GM21423 (cell line): ENCODE results near the gene PRDM5.

Experiments
- ATAC-seq: cut with Tn5 transposase; IDR thresholded peaks from one replicate; pipeline ENCODE4 v1.9.1; 2021; ENCODE audit warnings: mild to moderate bottlenecking, moderate library complexity; ENCODE audit not compliant: unreplicated experiment

PRDM5 gene

DNA sequence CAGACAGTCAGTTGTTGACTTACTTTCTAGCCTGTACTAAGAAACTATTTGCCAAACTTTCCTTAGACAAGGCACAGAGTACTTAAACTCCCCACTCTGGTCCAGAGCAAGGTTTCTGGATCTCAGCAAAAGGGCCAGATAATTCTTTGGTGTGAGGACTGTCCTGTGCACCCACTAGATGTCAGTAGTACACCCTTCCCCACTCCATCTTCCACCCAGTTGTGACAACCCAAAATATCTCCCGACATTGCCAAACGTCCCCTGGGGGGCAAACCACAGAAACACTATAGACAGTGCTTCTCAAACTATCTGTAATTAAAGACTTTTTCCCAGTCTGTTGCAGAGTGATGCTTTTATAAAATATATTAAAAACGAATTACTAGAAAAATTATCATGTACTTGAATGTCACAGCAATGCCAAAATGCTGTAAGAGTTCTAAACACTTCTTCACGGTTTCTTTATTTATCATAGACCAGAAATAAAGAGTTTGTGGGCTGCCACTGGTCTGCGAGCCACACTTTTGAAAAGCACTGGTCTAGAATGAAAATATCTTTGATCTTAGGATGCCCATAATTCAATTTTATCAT lies 203.5 kb downstream of the PRDM5 start:
- ATAC-seq: peak; percentile 76

DNA sequence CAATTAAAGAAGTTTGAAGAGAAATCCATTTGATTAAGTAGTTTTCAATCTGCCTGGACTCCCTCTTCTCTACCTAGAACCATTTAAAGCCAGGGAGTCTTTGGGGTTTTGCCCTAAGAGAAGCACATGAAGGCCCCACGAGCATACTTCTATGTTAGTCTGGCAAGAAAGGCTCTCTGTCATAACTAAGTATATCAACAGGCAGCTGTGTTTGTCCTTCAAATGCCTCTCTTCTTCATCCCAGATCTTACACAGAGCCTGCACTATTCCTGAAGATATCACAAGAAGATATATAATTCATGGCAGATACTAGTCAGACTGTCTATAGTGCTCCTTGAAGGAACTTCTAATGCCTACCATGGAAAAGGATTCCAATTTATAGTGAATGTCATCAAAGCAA lies 206.2 kb downstream of the PRDM5 start:
- ATAC-seq: no peak

DNA sequence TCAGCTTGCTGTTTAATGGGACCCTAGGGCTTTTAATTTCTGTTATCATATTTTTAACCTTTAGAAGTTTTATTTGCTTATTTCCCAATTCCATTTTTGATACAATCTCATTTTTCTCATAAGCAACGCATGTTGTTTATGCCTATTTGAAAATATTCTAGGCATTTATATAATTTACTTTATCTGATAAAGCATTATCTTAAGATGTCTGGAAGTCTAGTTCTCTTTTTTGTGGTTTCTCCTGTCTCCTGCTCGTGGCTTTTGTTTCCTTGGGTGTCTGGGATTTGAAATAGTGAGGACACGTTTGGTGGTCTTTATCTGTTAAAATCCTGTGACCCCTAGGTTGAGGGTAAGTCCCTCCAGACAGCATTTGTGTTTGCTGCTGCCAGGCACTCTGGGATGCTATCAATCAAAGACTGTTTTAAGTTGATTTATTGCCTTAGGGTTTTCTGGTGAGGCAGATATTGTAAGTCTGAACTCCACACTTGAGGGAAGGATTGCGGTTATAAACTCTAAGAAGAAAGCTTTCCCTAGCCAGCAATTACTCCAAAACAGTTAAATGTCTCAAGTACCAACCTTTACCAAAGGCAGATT lies 208.0 kb downstream of the PRDM5 start:
- no peak for ATAC-seq

DNA sequence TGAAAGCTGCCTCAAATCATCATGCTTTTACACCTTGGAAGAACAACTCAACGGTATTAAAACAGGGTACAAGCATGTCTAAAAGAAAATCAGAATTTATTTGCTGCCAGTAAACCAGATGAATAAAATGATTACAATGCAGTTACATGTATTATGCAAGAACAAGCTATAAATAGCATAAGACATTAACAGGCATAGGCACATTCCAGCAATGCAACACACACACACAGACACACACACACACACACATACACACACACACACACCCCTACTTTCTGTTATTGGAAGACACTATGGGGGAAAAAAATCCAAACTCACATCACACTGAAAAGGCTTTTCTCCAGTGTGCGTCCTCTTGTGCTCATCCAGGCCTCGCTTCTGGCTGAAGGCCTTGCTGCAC lies 212.5 kb downstream of the PRDM5 start:
- ATAC-seq: no peak

DNA sequence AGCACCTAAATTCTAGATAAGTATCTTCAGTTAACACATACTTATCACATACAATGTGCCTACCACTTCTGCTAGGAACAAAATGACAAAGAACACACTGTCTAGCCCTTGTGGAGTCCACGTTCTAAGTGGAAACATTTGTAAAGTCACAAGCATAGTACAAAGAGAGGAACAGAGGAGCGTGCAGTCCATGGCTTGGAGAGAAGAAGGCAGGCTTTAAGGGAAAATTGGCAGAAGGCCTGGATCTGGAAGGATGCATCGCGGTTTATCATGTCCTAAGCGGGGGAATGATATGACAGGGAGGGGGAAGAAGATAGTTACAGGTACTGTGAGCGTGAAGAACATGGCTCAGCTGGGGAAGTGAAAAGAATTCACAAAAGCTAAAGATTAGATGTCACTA lies 218.0 kb downstream of the PRDM5 start:
- no peak for ATAC-seq

DNA sequence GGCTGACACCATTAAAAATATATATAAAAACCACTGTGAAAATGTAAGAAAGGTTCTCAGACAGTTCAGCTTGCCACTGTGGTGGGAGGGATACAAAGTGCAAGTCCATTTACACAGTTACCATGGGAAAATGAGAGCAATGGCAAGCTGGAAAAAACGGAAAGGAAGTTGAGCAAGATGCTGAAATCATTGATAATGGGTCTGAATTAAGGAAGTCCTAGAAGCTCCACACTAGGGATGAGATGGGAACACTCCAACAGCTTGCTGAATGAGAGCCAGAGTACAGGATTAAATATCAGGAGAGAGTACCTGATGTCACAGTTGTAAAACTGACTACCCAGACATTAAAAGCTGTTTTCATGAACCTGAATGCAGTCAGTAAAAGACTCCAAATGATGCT lies 218.6 kb downstream of the PRDM5 start:
- no peak for ATAC-seq

DNA sequence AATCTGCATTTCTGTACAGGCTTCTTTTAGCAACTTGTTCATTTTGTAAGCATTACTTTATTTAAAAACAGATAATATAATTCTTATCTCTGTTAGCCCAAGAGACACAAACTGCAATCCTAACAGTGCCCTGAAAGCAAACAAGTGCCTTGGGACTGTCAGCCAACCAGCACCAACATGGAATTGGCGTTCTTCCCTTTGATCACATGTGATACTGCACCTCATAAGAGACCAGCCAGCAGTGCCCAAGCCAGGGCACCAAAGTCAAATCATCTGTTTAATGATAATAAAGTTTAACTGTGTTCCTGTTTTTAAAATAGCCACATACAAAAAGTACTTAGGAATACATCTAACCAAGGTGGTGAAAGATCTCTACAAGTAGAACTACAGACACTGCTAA lies 223.2 kb downstream of the PRDM5 start:
- no peak for ATAC-seq

DNA sequence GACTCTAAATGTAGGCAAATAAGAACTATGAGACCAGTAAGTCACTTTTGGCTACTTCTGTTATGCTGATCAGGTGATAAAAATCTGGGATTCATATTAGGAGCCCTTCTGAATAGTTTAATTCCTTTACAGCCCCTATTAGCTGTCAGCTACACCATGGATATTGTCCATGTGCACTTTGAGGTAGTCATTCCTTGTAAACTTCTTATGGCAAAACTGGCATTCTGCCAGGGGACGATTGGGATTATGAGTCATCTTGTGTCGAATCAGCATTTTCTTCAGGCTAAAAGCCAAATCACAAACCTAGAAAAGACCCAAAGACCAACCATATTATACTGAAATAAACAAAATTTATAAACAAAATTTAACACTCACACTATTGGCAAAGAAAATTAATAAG lies 227.6 kb downstream of the PRDM5 start:
- no peak for ATAC-seq

DNA sequence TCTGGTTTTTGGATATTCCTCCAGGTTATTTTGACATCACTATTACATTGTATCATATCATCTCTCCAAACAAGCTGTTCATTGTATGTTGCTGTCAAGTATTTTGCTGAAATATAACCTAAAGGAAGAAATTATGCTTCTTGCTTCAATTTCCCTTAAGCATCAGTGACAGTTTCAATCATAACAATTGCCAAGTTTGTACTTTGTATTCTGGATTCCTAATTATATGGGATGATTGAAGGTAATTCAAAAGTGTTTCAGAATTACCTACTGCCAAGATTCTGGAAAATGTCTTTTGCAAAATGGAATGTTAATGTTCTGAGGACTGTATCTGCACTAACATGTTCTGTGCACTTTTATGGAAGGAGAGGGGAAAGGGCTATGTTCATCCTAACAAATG lies 228.7 kb downstream of the PRDM5 start:
- no peak for ATAC-seq

DNA sequence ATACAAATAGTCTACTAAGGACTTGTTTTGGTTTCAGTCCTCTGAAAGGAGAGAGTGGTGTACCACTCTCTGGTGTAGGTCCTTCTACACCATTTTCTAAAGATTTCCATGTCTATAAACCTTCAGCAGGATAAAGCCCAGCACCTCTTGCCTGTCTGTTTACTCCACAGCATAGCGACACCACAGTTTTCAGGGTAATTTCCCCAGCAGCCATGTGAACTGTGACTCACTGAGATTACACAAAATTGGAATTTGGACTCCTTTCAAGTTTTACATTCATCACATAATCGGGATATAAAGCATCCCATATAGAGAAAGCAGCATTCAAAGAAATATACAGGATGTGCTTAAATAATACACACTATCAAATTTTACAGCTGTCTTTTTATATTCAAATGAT lies 229.6 kb downstream of the PRDM5 start:
- ATAC-seq: no peak

DNA sequence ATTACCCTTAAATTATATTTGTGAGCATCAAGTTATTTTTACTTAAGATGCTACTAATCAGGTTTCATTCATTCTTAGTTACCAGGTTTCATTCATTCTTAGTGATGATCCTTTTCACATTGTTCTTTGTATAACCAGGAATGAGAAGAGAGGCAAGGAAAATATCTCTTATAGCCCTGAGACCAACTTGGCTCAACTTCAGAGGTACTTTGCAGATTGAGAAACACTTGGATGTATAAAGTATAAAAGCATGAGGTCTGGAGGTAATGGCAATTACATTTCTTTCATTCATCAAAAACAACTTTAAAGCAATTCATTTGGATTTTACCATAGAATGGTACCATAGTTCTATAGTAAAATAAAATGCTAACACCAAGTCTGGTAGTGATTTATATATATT lies 231.0 kb downstream of the PRDM5 start:
- no peak for ATAC-seq

DNA sequence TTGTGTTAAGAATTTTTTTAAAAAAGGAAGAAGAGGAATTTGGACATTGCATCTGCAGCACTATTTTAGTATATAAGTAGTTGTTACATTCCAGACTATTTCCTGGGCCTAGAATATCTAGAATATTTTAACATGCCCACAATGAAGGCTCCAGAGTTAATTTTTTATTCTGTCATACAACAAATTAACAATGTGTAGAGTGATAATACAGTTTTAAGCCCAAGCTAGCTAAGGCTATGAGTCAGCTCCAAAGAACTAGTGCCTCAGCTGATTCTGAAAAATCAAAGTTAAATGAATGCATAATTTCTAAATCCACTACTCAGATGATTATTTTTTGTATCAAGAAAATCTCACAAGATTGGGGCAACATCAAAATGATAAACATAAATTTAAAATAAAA lies 231.4 kb downstream of the PRDM5 start:
- no peak for ATAC-seq

DNA sequence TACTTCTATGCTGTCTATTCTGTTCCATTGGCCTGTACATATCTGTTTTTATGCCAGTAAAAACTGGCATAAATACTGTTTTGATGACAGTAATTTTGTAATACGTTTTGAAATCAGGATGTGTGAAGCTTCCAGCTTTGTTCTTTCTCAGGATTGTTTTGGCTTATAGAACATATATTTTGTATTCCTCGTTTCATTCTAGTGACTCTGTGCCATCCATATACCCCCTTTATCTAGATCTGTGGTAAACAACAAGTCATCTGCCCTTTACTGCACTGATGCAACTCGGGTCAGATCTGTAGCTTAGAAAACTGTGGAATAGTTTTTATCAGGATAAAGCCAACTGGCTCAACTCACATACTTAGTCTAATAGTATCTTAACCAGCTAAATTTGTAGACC lies 233.7 kb downstream of the PRDM5 start:
- no peak for ATAC-seq

DNA sequence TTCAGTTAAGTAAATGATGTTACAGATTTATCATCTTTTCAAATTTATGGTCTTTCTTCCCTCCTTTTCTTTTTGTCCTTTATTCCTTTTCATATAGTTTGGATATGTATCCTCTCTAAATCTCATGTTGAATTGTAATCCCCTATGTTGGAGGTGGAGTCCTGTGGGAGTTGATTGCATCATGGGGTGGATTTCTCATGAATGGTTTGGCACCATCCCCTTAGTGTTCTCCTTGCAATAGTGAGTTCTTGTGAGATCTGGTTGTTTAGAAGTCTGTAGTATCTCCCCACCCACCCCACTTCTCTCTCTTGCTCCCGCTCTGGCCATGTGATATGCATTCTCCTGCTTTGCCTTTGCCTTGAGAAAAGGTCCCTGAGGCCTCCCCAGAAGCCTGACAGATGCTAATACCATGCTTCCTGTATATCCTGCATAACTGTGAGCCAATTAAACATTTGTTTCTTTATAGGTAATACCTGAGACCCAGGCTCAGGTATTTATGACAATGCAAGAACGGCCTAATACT lies 236.7 kb downstream of the PRDM5 start:
- no peak for ATAC-seq

DNA sequence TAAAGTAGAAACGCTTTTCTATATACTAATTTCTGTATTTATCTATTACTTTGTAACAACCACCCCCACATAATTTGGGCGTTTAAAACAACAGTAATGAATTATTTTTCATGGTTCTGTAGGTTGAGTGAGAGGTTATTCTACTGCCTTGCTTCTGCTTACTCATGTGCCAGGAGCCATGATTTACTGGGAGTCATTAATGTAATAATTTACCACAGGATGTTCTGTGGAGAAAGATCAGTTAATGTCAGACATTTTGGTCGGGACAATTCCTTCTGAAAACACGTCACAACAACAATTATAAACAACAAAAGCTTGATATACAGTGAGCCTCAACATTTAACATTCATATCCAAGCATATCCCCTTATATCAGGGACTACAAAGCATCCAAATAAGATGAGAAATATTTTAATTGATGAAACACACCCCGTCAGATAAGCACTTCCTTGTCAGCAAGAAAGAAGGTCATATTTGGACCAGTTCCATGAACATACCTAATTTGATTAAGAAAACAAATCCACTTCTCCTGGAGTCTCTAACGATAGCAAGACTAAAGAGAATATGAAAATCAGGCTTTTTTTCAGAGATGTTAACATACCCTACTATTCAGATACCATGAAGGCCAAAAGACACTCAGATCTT lies 238.5 kb downstream of the PRDM5 start:
- no peak for ATAC-seq

DNA sequence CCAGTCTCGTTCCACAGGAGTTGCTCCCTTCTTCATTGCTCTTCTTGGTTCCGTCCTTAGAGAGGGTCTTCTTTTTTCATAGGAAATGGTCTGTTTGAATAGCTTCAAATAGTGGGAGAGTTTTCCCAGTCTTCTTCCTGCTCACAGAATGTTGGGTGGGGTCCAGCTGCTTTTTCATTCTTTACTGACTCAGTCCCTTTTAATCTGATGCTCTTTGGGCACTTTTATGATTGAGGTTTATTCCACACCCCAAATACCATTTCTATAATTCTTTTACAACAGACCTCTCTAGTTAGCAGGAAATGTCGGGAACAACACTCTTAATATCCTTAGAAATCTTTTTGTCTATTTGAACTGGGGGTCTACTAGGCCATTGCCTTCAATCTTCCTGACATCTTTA lies 239.5 kb downstream of the PRDM5 start:
- ATAC-seq: no peak

DNA sequence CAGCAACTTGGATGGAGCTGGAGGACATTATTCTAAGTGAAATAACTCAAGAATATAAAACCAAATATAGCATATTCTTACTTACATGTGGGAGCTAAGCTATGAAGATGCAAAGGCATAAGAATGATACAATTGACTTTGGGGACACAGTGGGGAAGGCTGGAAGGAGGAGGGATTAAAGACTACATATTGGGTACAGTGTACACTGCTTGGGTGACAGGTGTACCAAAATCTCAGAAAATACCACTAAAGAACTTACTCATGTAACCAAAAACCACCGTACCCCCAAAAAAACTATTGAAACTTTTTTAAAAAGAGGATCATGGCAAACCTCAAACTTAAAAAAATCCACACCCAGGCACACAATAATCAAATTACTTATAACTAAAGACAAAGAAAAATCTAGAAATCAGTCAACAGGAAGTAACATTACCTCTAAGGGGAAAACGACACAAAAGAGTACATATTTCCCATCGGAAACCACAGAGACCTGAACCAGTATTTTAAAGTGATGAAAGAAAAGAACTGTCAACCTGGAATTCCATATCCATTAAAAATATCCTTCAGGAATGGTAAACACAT lies 241.8 kb downstream of the PRDM5 start:
- ATAC-seq: no peak

DNA sequence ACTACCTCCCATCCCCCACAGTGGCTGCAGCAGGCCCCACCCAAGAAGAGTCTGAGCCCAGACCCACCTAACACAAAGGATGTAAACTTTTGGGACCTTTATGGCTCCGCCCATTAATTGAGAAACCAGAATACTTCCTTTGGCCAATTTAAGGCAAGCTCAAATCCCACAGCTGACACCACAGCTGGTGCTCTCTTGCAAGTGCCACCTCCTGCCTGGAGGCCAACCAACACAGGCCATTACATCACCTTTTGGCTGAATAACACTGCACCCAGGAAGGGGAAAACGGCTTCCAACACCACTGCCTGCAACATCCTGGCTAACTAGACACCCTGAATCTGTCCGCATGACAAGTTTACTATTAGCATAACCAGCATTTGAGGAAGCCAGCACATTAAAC lies 248.8 kb downstream of the PRDM5 start:
- ATAC-seq: no peak

DNA sequence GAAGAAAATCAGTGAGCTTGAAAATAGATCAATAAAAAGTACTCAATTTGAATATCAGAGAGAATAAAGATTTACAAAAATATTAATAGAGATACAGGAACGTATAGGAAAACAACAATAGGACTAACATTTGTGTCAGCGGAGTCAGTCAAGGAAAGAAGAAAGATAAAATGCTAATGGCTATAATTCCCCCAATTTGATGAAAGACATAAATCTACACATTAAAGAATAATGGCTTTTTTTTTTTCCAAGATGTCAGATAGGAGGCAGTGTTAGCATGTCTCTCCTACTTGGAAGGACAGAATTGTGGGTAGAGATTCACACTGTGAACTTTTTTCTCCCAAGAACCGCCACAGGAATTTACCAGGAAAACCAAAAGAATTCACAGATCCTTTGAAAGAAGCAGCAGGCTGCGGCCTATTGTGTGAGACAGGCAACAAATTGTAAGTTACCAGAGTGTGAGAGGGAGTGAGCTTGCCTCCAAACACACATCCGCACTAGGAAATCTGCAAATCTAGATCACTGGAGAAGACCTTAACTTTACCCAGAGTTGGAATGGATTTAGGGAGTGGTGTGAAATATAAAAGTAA lies 249.9 kb downstream of the PRDM5 start:
- no peak for ATAC-seq

DNA sequence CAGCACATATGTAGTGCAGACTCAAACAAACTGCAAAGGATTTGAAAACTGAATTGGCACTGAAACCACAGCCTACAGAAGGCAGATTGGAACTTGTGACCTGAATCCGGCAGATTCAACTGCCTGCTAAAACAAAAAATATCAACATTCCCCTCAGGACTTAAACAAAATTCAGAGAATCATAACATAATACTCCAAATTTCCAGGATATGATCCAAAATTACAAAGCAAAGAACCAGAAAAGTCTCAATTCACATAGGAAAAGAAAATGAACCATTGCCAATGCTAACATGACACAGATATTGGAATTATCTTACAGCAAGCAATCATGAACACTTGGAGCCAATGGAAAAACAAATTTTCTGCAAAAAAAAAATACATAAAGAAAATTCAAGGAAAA lies 250.4 kb downstream of the PRDM5 start:
- no peak for ATAC-seq

DNA sequence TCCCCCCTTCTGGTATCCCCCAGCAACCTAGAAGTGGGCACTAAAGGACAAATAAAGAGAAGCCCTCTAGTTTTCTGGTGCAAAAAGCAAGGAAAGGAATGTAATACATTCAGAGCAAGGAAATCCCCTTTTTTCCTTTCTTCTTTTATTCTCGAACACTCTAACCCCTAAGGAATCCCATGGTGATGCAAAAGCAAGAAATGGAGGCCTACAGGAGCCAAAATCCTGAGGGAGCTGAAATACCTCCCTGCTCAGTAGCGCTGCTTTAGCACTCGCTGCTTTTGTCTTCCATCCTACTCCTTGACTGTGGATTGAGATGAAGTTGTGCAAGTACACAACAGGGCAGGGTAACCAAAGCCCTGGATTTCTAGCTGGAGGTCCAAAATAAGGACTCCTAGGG lies 251.0 kb downstream of the PRDM5 start:
- ATAC-seq: no peak

DNA sequence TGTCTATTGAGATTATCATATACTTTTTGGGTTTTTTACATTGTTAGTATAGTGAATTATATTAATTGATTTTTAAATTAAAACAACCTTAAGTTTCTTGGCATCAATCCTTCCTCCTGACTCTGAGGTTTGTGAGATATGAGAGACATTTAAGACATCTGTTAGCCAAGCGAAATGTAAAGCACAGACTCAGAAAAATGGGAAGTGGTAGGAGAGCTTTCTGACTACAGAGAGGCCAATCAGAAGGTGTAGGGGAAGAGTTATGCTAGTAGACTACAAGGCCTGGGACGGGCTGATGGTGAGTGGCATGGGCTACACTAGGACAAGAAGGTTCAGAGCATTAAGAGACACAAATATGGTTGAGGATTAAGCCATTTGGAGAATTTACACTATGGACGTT lies 255.4 kb downstream of the PRDM5 start:
- ATAC-seq: no peak
